Measurements from ENCODE around the gene G2E3. TPM values are rescaled to one million over a fixed set of nuclear protein-coding genes. Genes with fewer than 3 reads are reported as not detected.
"Not testable (repeated sequence)": the region's sequence is repeated elsewhere in the genome, so short reads cannot be mapped to it uniquely, and the experiment has no call there.

G2E3 gene
- total RNA-seq, 1 experiment from 2014 or later: 16.8 TPM

DNA sequence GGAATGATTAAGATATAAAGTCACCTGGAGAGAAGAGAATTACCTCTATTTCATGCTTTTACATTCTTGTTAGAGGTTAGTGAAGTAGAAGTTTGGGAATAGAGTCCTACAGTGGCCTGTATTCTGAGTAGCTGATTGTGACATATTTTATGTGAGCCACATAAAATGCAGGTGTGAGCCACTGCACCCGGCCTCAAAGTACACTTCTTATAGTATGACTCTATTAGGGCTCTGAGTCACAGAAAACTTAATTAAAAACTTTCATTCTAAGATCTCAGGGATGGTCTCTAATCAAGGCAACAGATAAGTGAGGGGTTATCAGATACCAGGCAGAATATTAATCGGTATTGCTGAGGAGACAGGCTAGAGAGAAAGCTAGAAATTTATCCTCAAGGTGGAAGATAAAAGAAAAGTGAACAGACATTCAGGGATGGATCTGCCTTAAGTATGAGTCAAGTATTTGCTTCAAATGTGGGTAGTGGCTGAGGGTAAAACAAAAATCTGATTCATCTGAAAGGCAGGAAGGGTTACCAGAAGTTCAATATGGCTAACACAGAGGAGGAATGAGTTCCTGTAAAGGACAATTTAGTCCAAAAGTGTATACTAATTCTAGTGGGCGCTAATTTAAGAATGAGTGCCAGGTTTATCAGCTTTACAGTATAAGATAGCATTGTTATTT lies 5.5 kb upstream of the G2E3 start:
- in situ Hi-C loops (cut with HindIII; ENCODE audit: low pct_unique_long_range_greater_than_20kb, low sequenced_read_pairs): no loop called here
- DNase-seq (ENCODE audit: low read depth): no peak

- in situ Hi-C loops (cut with HindIII; ENCODE audit: low pct_unique_long_range_greater_than_20kb, low sequenced_read_pairs): no loop called here
- DNase-seq (ENCODE audit: low read depth): no peak
These were observed 640 bp upstream of the G2E3 start for GRCh38 chr14:30558362-30558674.

GRCh38 chr14:30559638-30560091 lies 707 bp downstream of the G2E3 start:
- in situ Hi-C loops (cut with HindIII; ENCODE audit: low pct_unique_long_range_greater_than_20kb, low sequenced_read_pairs): no loop called here
- DNase-seq (ENCODE audit: low read depth): peak; percentile 23

DNA sequence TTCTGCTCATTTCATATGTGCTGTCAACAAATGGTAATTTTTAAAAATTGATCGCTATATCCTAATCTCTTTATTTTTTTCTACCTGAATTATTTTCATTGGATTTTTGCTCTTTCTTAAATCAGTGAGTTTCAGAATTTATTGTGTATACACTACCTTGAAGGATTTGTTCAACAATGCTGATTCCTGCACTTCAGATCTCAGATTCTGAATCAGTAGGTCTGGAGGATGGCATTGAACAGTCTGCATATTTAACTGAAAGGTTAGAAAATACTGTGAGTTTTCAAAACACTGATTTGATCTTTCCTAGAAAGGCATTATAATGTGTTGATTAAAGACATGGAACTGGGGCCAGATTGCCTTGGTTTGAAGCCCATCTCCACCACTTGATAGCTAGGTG lies 1.6 kb downstream of the G2E3 start:
- no peak for DNase-seq (ENCODE audit: low read depth)
- in situ Hi-C loops (cut with HindIII; ENCODE audit: low pct_unique_long_range_greater_than_20kb, low sequenced_read_pairs): no loop called here

DNA sequence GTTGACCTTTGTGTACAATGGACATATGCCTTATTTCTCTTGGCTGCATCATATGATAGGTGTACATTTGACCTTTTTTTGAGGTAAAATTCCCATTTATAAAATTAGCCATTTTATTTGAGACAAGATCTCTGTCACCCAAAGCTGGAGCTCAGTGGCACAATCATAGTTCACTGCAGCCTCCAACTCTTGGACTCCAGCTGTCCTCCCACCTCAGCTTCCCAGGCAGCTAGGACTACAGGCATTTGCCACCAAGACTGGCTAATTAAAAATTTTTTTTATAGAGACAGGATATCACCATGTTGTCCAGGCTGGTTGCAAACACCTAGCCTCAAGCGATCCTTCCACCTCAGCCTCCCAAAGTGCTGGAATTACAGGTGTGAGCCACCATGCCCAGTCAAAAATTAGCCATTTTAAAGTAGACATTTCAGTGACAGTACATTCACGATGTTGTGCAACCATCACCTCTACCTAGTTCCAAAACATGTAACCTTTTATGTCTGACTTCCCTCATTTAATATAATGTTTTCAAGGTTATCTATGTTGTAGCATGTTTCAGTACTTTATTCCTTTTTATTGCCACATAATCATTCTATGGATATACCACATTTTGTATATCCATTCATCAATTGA lies 5.4 kb downstream of the G2E3 start:
- in situ Hi-C loops (cut with HindIII; ENCODE audit: low pct_unique_long_range_greater_than_20kb, low sequenced_read_pairs): no loop called here
- no peak for DNase-seq (ENCODE audit: low read depth)

DNA sequence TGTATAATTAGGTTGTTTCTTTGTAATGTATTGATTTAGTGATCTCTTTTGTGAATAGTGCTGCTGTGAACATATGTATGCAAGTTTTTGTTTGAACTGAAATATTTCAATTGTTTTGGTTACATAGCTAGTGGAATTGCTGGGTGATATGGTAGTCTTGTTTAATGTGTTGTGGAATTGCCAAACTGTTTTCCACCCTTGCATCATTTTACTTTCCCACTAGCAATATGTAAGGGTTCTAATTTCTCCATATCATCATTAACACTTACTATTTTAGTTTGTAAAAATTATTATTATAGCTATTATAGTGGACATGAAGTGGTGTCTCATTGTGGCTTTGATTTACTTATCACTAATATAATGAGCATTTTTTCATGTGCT lies 5.9 kb downstream of the G2E3 start:
- DNase-seq (ENCODE audit: low read depth): no peak
- in situ Hi-C loops (cut with HindIII; ENCODE audit: low pct_unique_long_range_greater_than_20kb, low sequenced_read_pairs): no loop called here

DNA sequence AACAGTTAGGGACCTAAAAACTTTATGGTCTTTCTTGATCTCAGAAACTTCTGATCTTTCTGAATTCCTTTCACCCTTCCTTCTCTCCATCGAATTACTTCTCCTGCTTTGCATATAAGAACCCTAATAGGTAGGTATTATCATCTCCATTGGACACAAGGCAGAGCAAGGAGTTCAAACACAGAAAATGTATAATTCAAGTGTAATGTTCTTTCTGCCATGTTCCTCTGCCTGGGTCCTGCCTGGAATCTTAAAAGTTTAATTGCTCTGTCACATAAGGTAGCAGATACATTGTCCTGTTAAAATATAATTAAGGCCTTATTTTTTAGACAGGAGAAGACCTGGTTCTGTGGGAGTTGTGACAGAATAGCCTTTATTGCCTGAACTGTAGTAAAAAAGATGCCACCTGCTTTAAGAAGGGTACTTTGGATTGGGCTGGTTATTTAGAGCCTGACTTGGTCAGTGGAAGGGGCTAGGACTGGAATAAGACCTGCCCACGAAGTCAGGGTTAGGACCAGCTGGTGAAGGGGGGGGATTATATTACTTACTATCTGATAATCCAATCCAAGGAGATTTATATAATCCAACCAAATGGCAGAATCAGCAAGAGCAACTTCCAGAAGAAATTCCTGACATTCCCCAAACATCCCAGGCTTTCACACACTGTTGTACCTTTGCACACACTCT lies 10.4 kb downstream of the G2E3 start:
- in situ Hi-C loops (cut with HindIII; ENCODE audit: low pct_unique_long_range_greater_than_20kb, low sequenced_read_pairs): no loop called here
- DNase-seq (ENCODE audit: low read depth): no peak

- in situ Hi-C loops (cut with HindIII; ENCODE audit: low pct_unique_long_range_greater_than_20kb, low sequenced_read_pairs): no loop called here
- no peak for DNase-seq (ENCODE audit: low read depth)
These were observed 10.9 kb downstream of the G2E3 start for GRCh38 chr14:30569903-30570226.

DNA sequence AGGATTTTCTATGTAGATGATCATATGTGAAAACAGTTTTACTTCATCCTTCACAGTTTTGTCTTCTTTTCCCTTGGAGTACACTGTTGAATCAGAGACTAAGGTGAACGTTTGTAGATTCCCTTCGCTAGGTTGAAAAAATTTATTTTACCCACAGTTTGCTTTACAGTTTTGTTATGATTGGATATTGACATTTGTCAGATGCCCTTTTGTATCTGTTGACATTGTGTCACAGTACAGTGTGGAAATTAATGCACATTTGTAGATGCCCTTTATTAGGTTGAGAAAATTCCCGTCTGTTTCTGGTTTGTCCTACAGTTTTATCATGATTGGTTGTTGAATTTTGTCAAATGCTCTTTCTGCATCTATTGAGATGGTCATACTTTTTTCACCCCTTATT lies 13.3 kb downstream of the G2E3 start:
- no peak for DNase-seq (ENCODE audit: low read depth)
- in situ Hi-C loops (cut with HindIII; ENCODE audit: low pct_unique_long_range_greater_than_20kb, low sequenced_read_pairs): no loop called here

DNA sequence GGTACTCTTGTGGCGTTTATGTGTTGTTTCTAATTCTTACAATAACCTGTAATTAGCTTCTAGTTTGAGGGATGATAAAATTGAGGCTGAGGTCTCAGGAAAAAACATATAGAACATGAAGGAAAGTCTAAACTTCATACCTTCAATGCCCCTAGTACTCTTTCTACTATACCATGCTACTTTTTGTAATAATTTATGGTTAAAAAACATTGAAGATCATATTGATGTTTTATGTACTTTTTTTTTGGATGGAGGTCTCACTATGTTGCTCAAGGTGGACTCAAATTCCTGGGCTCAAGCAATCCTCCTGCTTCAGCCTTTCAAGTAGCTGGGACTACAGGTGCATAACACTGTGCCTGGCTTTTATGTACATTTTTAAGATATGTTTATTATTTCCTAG lies 13.8 kb downstream of the G2E3 start:
- in situ Hi-C loops (cut with HindIII; ENCODE audit: low pct_unique_long_range_greater_than_20kb, low sequenced_read_pairs): no loop called here
- no peak for DNase-seq (ENCODE audit: low read depth)

- in situ Hi-C loops (cut with HindIII; ENCODE audit: low pct_unique_long_range_greater_than_20kb, low sequenced_read_pairs): no loop called here
- DNase-seq (ENCODE audit: low read depth): peak; percentile 41
These were observed 14.4 kb downstream of the G2E3 start for GRCh38 chr14:30573226-30573814.

DNA sequence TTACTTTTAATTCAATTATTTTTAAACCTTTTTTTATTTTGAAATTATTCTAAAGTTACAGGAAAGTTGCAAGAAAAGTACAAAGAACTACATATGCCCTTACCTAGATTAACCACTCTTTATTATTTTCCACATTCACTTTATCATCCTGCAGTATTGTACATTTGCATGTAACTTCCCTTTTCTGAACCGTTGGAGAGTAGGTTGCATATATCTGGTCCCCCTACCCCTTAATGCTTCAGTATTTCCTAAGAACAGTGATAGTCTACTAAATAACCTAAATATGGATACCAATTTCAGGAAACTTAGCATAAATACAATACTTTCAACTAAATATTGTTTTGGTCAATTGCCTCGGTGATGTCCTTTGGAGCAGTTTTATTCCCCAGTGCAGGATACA lies 15.0 kb downstream of the G2E3 start:
- in situ Hi-C loops (cut with HindIII; ENCODE audit: low pct_unique_long_range_greater_than_20kb, low sequenced_read_pairs): no loop called here
- DNase-seq (ENCODE audit: low read depth): no peak

- DNase-seq (ENCODE audit: low read depth); in situ Hi-C loops (cut with HindIII; ENCODE audit: low pct_unique_long_range_greater_than_20kb, low sequenced_read_pairs): not testable (repeated sequence)
These were observed 15.8 kb downstream of the G2E3 start for GRCh38 chr14:30574777-30575176.

DNA sequence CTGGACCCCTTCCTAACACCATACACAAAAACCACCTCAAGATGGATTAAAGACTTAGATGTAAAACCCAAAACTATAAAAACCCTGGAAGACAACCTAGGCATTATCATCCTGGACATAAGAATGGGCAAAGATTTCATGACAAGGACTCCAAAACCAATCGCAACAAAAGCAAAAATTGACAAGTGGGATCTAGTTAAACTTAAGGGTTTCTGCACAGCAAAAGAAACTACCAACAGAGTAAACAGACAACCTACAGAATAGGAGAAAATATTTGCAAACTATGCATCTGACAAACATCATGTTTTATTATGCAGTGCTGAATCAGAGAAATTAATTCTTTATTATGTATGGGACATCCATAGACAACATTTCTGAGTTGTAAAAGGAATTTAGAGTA lies 17.4 kb downstream of the G2E3 start:
- DNase-seq (ENCODE audit: low read depth); in situ Hi-C loops (cut with HindIII; ENCODE audit: low pct_unique_long_range_greater_than_20kb, low sequenced_read_pairs): not testable (repeated sequence)

DNA sequence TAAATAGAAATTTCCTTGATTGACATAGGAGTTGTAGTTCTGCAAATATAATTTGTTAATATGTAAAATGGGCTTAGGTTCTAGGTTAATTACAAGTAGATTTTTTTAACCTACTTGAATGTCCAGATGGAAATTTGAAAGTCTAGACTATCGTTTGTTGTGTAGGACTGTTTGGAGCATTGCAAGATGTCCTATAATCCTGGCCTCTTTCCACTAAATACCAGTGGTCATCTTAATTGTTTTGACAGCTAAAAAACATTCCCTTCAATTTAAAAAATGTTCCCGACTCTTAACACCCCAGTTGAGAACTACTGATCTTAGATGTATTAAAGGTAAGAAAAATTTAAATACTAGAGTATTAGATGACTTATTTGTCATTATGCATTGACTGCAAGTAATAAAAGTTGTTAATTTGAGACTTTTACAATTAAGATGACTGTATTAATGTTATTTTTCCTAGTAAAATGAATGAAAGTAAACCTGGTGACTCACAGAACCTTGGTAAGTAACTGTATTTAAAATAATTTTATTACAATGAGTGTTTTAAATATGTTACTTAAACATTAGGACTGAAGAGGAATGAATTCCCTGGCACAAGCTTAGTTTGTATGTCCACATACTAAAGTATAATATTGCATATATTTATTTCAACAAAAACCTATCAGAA lies 21.8 kb downstream of the G2E3 start:
- no peak for DNase-seq (ENCODE audit: low read depth)
- in situ Hi-C loops (cut with HindIII; ENCODE audit: low pct_unique_long_range_greater_than_20kb, low sequenced_read_pairs): no loop called here

DNA sequence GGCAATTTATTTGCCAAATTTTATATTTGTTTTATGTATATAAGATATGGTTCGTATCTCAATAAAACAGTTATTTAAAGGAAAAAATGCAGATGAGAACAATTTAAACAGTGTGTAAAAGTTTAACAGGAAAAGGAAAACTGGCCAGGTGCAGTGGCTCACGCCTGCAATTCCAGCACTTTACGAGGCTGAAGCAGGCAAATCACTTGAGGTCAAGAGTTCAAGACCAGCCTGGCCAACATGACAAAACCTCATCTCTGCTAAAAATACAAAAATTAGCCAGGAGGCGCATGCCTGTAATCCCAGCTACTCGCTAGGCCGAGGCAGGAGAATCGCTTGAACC lies 22.3 kb downstream of the G2E3 start:
- DNase-seq (ENCODE audit: low read depth): no peak
- in situ Hi-C loops (cut with HindIII; ENCODE audit: low pct_unique_long_range_greater_than_20kb, low sequenced_read_pairs): no loop called here

DNA sequence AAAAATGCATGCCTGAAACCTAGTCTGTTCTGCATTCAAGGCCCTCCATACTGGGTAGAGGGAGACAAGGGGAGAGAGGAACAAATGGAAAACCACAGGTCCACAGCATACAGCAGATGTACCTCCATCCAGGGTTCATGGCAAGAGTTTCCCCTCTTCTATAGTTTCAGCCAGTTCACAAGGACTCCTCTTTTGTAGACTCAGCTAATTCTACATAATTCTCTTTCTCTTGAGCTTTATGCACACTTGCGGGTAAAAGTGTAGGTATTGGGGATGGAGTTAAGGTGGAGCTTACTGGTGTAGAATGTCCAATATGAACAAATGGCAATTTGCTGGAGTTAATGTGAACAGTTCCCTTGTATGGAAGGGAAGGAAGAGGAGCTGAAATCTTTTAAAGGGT lies 23.4 kb downstream of the G2E3 start:
- in situ Hi-C loops (cut with HindIII; ENCODE audit: low pct_unique_long_range_greater_than_20kb, low sequenced_read_pairs): no loop called here
- DNase-seq (ENCODE audit: low read depth): no peak

DNA sequence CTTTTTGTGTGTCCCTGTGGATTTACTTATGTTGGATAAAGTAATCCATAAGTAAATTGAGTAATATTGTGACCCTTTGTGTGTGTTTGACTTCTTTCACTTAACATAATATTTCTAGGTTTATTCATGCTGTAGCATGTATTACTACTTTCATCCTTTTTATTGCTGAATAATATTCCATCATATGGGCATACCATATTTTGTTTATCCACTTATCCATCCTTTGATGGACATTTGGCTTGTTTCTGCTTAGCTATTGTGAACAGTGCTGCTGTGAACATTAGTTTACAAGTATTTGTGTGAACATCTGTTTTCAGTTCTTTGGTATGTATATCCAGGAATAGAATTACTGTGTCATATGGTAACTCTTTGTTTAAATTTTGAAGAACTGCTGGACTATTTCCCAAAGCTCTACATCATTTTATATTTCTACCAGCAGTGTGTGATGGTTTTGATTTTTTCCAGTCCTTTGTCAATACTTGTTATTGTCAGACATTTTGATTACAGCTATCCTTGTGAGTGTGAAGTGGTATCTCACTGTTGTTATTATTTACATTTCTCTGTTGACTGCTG lies 25.2 kb downstream of the G2E3 start:
- DNase-seq (ENCODE audit: low read depth): no peak
- in situ Hi-C loops (cut with HindIII; ENCODE audit: low pct_unique_long_range_greater_than_20kb, low sequenced_read_pairs): no loop called here

DNA sequence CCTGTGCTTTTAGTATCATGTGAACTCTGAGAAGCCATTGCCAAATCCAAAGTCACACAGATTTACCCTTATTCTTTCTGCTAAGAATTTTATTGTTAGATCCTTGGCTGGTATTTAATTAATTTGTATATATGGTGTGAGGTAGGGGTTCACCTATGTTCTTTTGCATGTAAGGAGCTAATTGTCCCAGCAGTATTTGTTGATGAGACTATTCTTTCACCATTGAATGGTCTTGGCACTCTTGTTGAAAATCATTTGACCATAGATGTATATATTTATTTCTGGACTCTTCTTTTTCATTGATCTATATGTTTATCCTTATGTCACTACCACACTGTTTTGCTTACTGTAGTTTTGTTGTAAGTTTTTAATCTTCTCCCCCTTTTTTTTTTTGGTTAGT lies 26.2 kb downstream of the G2E3 start:
- no peak for DNase-seq (ENCODE audit: low read depth)
- in situ Hi-C loops (cut with HindIII; ENCODE audit: low pct_unique_long_range_greater_than_20kb, low sequenced_read_pairs): no loop called here

Measured in Caki2 (cell line).